ENCODE data around the gene TNS1. TPM values are rescaled to one million over a fixed set of nuclear protein-coding genes. Genes with fewer than 3 reads are reported as not detected.

The TNS1 gene
- polyA plus RNA-seq, 1 experiment: 19.7 TPM

- CTCF ChIA-PET: interaction anchor here (1.0 to 2.0 kb wide), 5 partner anchors 17 to 186 kb away, joined by 3 to 10 read pairs (median 5); no protein-coding TSS in a partner anchor
- H3K27ac ChIP-seq (ENCODE audit: low read depth, low read length): no peak overlapping the region
Observed at GRCh38 chr2:217972037-217972436, 30.8 kb downstream of the TNS1 start.

DNA sequence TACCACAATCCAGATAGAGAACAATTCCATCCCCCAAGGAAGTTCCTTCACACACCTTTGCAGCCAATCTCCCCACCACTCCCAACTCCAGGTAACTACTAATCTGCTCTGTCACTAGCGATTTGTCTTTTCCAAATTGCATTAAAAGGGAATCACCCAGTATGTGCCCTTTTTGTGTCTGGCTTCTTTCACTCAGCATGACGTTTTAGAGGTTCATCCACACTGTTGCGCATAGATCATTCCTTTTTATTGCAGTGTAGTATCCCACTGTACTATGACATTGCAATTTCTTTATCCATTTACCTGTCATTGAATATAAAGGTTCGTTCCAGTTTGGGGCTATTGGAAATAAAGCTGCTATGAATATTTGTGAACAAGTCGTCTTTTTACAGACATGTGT is 31.6 kb downstream of the TNS1 start:
- Histone ChIP-seq H3K27me3 (ENCODE audit: control insufficient read depth, insufficient read depth, low read length) (no peaks in the 10 kb centered on the region), H3K27ac (ENCODE audit: low read depth, low read length) (no peak overlapping the region), H3K4me3 (ENCODE audit: low read depth, low read length) (no peak overlapping the region), H3K9me3 (ENCODE audit: control insufficient read depth, insufficient read depth, low read length) (0 out of 2 replicates have a peak, but pooled peaks cover 3% of the 10 kb centered on the region)
- ChIA-PET POLR2A (no interaction called here), CTCF (interaction anchor here (0.8 to 2.0 kb wide), 3 partner anchors 23 to 72 kb away, joined by 4 to 9 read pairs (median 6); no protein-coding TSS in a partner anchor)
- TF ChIP-seq CTCF (IDR thresholded peaks at IDR 0.05; ENCODE audit: low read depth, low read length): no peak
- no peak for DNase-seq (ENCODE audit: low read depth, low spot score)

More at GRCh38 chr2:217972037-217972436, 30.8 kb downstream of the TNS1 start:
- no peak for DNase-seq (ENCODE audit: low read depth, low spot score)
- Histone ChIP-seq H3K27me3 (ENCODE audit: control insufficient read depth, insufficient read depth, low read length) (no peaks in the 10 kb centered on the region), H3K4me3 (ENCODE audit: low read depth, low read length) (no peak overlapping the region), H3K9me3 (ENCODE audit: control insufficient read depth, insufficient read depth, low read length) (0 out of 2 replicates have a peak, but pooled peaks cover 3% of the 10 kb centered on the region)
- no peak for TF ChIP-seq CTCF (IDR thresholded peaks at IDR 0.05; ENCODE audit: low read depth, low read length)
- POLR2A ChIA-PET: interaction anchor here (0.5 to 0.7 kb wide), 2 partner anchors 10 to 880 kb away, joined by 4 read pairs; no protein-coding TSS in a partner anchor

GRCh38 chr2:217970206-217970605 is 32.6 kb downstream of the TNS1 start:
- H3K9me3 ChIP-seq (ENCODE audit: control insufficient read depth, insufficient read depth, low read length): 0 out of 2 replicates have a peak, but pooled peaks cover 3% of the 10 kb centered on the region
- no peak overlapping the region for H3K4me3 ChIP-seq (ENCODE audit: low read depth, low read length)
- no peaks in the 10 kb centered on the region for H3K27me3 ChIP-seq (ENCODE audit: control insufficient read depth, insufficient read depth, low read length)
- ChIA-PET CTCF (interaction anchor here (0.8 to 1.8 kb wide), 5 partner anchors 15 to 185 kb away, joined by 3 to 9 read pairs (median 6); no protein-coding TSS in a partner anchor), POLR2A (no interaction called here)
- DNase-seq (ENCODE audit: low read depth, low spot score): no peak
- no peak overlapping the region for H3K27ac ChIP-seq (ENCODE audit: low read depth, low read length)
- TF ChIP-seq CTCF (IDR thresholded peaks at IDR 0.05; ENCODE audit: low read depth, low read length): no peak

DNA sequence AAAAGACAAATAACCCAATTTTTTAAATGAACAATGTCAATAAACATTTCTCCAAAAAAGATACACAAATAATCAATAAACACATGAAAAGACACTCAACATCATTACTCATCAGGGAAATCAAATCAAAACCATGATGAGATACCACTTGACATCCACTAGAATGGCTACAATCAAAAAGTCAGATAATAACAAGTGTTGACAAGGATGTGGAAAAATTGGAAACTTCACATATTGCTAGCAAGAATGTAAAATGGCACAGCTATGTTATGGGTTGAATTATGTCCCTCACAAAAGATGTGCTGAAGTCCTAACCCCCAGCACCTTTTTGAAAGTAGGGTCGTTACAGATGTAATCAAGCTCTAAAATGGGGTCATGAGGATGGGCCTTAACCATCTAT is 33.2 kb downstream of the TNS1 start:
- POLR2A ChIA-PET: interaction anchor here (0.7 kb wide), 2 partner anchors 10 to 31 kb away, joined by 4 read pairs; no protein-coding TSS in a partner anchor
- no peak for TF ChIP-seq CTCF (IDR thresholded peaks at IDR 0.05; ENCODE audit: low read depth, low read length)
- no peak overlapping the region for H3K4me3 ChIP-seq (ENCODE audit: low read depth, low read length)
- no peaks in the 10 kb centered on the region for H3K27me3 ChIP-seq (ENCODE audit: control insufficient read depth, insufficient read depth, low read length)
- CTCF ChIA-PET: interaction anchor here (1.2 to 1.8 kb wide), 3 partner anchors 70 to 184 kb away, joined by 3 to 9 read pairs (median 6); no protein-coding TSS in a partner anchor
- H3K27ac ChIP-seq (ENCODE audit: low read depth, low read length): no peak overlapping the region
- DNase-seq (ENCODE audit: low read depth, low spot score): no peak
- H3K9me3 ChIP-seq (ENCODE audit: control insufficient read depth, insufficient read depth, low read length): 0 out of 2 replicates have a peak, but pooled peaks cover 3% of the 10 kb centered on the region

DNA sequence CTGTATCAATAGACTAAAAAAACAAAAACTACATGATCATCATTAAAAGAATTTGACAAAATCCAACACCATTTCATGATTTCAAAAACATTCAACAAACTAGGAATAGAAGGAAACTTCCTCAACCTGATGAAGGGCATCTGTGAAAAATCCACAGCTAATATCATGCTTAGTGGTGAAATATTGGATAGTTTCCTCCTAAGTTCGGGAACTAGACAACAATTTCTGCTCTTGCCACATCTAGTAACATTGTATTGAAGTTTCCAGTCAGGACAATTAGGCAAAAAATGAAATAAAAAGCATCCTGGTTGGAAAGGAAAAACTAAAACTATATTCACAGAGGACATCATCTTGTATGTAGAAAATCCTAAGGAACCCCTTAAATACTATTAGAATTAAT is 34.8 kb downstream of the TNS1 start:
- H3K27ac ChIP-seq (ENCODE audit: low read depth, low read length): no peak overlapping the region
- CTCF ChIA-PET: interaction anchor here (1.2 kb wide), 1 partner anchor 21 kb away, joined by 3 read pairs; no protein-coding TSS in a partner anchor
- H3K27me3 ChIP-seq (ENCODE audit: control insufficient read depth, insufficient read depth, low read length): no peaks in the 10 kb centered on the region
- DNase-seq (ENCODE audit: low read depth, low spot score): no peak
- H3K4me3 ChIP-seq (ENCODE audit: low read depth, low read length): no peak overlapping the region
- no peak for TF ChIP-seq CTCF (IDR thresholded peaks at IDR 0.05; ENCODE audit: low read depth, low read length)
- H3K9me3 ChIP-seq (ENCODE audit: control insufficient read depth, insufficient read depth, low read length): 0 out of 2 replicates have a peak, but pooled peaks cover 3% of the 10 kb centered on the region
- POLR2A ChIA-PET: no interaction called here

All from AG04450 (cell line).